Osteoblast (primary cell): Measurements from ENCODE around the gene RNF125. TPM values are rescaled to one million over a fixed set of nuclear protein-coding genes. Genes with fewer than 3 reads are reported as not detected.

Source experiments
- DNase-seq: peaks from one replicate; pipeline ENCODE4 v3.0.0; 2011; ENCODE audit warnings: low spot score, mixed read lengths; ENCODE audit not compliant: insufficient read length; ENCODE audit errors: missing footprints
- H2AFZ ChIP-seq: 2 replicates; pipeline ENCODE4 v1.6.0; 2011; ENCODE audit warnings: mild to moderate bottlenecking, low read length
- H3K27ac ChIP-seq: 2 replicates; pipeline ENCODE4 v1.5.1; 2011; ENCODE audit warnings: mild to moderate bottlenecking, low read depth, low read length, moderate library complexity
- H3K27me3 ChIP-seq: 2 replicates; pipeline ENCODE4 v1.6.0; 2012; ENCODE audit warnings: mild to moderate bottlenecking, control low read depth, inconsistent platforms, low read length, moderate library complexity; ENCODE audit not compliant: insufficient read depth
- H3K36me3 ChIP-seq: 2 replicates; pipeline ENCODE4 v1.5.1; 2011; ENCODE audit warnings: mild to moderate bottlenecking, low read length, control low read depth, moderate library complexity; ENCODE audit not compliant: insufficient read depth
- H3K4me1 ChIP-seq: 2 replicates; pipeline ENCODE4 v1.5.1; 2011; ENCODE audit warnings: mild to moderate bottlenecking, low read length, control low read depth, moderate library complexity; ENCODE audit not compliant: insufficient read depth
- H3K4me2 ChIP-seq: 2 replicates; pipeline ENCODE4 v1.6.0; 2011; ENCODE audit warnings: mild to moderate bottlenecking, low read length; ENCODE audit not compliant: insufficient read depth
- H3K4me3 ChIP-seq: fragments of 200-600 bp; sonication (generic); 3 replicates; pipeline ENCODE4 v1.5.1; 2012; ENCODE audit warnings: mild to moderate bottlenecking, low read length, inconsistent platforms; ENCODE audit not compliant: insufficient read depth
- H3K79me2 ChIP-seq: 2 replicates; pipeline ENCODE4 v1.6.0; 2012; ENCODE audit warnings: mild to moderate bottlenecking, low read length, control low read depth, inconsistent platforms; ENCODE audit not compliant: insufficient read depth
- H3K9me3 ChIP-seq: 2 replicates; pipeline ENCODE4 v1.5.1; 2011; ENCODE audit warnings: low read depth, low read length, control low read depth
- H4K20me1 ChIP-seq: 2 replicates; pipeline ENCODE4 v1.6.0; 2012; ENCODE audit warnings: mild to moderate bottlenecking, low read length, control low read depth; ENCODE audit not compliant: insufficient read depth
- total RNA-seq: library from RNA; depleted of rRNA; stranded (reverse); fragments of >200 nt; gene quantifications from 2 replicates; pipeline ENCODE4 v1.2.3, GENCODE V29; 2012
- TF ChIP-seq, protein P1 (sequence below): IDR thresholded peaks from 2 replicates; pipeline ENCODE4 v1.5.1; 2011; ENCODE audit warnings: mild to moderate bottlenecking, low read depth, low read length, moderate library complexity; ENCODE audit errors: extremely low read depth

RNF125 gene
- total RNA-seq, 1 donor: under 0.01 TPM

DNA sequence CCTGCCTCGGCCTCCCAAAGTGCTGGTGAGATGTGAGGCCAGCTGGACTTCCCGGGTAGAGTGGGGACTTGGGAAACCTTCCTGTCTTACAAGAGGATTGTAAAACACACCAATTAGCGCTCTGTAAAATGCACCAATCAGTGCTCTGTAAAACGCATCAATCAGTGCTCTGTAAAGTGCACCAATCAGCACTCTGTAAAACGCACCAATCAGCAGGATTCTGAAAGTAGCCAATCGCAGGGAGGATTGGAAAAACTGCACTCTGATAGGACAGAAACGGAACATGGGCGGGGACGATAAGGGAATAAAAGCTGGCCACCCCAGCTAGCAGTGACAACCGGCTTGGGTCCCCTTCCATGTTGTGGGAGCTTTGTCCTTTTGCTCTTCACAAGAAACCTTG is 19.0 kb downstream of the RNF125 start:
- H3K27me3 ChIP-seq: no peaks in the 10 kb centered on the region
- H3K27ac ChIP-seq: no peak overlapping the region
- no peaks in the 10 kb centered on the region for H3K9me3 ChIP-seq
- H3K4me2 ChIP-seq: no peak overlapping the region
- H3K79me2 ChIP-seq: no peaks in the 10 kb centered on the region
- no peaks in the 10 kb centered on the region for H4K20me1 ChIP-seq
- H3K4me1 ChIP-seq: no peaks in the 10 kb centered on the region
- H2AFZ ChIP-seq: no peak overlapping the region
- no peaks in the 10 kb centered on the region for H3K36me3 ChIP-seq
- TF ChIP-seq, protein P1, sequence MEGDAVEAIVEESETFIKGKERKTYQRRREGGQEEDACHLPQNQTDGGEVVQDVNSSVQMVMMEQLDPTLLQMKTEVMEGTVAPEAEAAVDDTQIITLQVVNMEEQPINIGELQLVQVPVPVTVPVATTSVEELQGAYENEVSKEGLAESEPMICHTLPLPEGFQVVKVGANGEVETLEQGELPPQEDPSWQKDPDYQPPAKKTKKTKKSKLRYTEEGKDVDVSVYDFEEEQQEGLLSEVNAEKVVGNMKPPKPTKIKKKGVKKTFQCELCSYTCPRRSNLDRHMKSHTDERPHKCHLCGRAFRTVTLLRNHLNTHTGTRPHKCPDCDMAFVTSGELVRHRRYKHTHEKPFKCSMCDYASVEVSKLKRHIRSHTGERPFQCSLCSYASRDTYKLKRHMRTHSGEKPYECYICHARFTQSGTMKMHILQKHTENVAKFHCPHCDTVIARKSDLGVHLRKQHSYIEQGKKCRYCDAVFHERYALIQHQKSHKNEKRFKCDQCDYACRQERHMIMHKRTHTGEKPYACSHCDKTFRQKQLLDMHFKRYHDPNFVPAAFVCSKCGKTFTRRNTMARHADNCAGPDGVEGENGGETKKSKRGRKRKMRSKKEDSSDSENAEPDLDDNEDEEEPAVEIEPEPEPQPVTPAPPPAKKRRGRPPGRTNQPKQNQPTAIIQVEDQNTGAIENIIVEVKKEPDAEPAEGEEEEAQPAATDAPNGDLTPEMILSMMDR: no peak
- H3K4me3 ChIP-seq: no peak overlapping the region
- DNase-seq: no peak

DNA sequence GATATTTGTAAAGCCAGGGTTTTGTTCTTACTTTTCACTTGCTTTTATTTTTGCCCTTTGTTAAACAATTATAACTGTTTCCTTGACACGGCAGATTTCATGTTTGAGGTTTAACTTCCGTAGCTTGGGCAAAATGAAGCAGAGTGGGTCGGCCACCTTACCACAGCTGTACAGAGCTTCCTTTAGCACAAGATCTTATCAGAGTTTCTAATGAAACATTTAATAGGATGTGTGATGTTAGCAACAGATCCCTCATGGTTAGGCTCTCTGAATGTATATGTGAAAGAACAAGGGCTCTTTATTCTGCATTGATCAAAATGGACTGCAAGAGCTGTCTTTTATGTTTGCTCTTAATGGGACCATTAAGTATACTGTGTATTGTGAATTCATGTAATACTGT is 22.3 kb downstream of the RNF125 start:
- no peaks in the 10 kb centered on the region for H3K9me3 ChIP-seq
- H3K79me2 ChIP-seq: no peaks in the 10 kb centered on the region
- no peaks in the 10 kb centered on the region for H3K36me3 ChIP-seq
- H3K4me1 ChIP-seq: no peaks in the 10 kb centered on the region
- no peak overlapping the region for H3K4me2 ChIP-seq
- no peak overlapping the region for H2AFZ ChIP-seq
- DNase-seq: no peak
- no peak overlapping the region for H3K27ac ChIP-seq
- TF ChIP-seq, protein P1: no peak
- no peak overlapping the region for H3K4me3 ChIP-seq
- no peaks in the 10 kb centered on the region for H3K27me3 ChIP-seq
- no peaks in the 10 kb centered on the region for H4K20me1 ChIP-seq

DNA sequence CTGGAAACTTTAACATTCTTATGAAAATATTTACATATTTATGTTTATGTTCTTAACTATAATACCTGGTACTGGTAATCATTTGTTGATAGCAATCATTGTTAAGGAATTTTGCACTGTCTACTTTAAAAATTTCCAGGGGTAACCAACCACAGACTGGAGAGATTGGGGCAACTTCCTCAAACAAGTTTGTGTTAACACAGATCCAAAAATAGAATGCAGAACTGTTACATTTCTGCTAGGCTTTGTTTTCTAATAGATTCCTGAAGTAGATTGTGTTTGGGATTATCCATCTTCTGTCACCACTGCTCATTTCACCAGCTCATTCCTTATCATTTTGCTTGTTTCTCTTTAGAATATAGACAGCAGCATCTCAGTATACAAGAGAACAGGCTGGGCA is 23.7 kb downstream of the RNF125 start:
- no peaks in the 10 kb centered on the region for H3K36me3 ChIP-seq
- H3K4me3 ChIP-seq: no peak overlapping the region
- H3K4me2 ChIP-seq: no peak overlapping the region
- H3K27me3 ChIP-seq: no peaks in the 10 kb centered on the region
- no peaks in the 10 kb centered on the region for H3K9me3 ChIP-seq
- H4K20me1 ChIP-seq: no peaks in the 10 kb centered on the region
- TF ChIP-seq, protein P1: no peak
- no peak for DNase-seq
- no peak overlapping the region for H2AFZ ChIP-seq
- H3K4me1 ChIP-seq: no peaks in the 10 kb centered on the region
- H3K27ac ChIP-seq: no peak overlapping the region
- H3K79me2 ChIP-seq: no peaks in the 10 kb centered on the region

DNA sequence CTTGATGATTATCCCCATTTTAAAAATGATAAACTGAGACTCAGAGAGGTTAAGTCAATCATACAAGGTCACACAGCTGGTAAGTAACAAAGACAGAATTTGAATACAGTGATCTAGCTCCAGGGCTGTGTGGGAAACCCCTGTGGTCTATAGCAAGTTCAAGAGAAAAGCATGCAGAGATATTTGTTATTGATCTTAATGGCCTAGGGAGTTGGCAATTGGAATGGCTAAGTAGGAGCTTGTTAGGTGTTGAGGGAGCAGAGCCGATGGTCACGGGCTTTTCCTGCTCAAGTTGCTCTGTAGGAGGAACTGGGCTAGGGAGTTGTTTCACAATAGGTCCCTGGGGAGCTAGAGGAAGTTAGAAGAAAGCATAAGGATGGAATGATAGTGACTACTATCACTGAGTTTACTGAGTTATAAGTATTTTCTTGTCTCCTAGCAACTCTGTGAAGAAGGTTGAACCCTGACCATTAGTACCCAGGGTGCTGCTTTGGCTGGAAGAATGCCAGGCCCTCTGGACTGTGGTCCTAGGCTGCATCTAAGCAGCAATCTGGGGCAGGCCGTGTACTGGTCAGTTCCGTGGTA is 30.0 kb downstream of the RNF125 start:
- Histone ChIP-seq H3K9me3 (no peaks in the 10 kb centered on the region), H2AFZ (no peak overlapping the region), H3K36me3 (no peaks in the 10 kb centered on the region), H4K20me1 (no peaks in the 10 kb centered on the region), H3K79me2 (no peaks in the 10 kb centered on the region), H3K4me2 (peak overlapping the region; percentile 9), H3K27me3 (no peaks in the 10 kb centered on the region), H3K4me3 (no peak overlapping the region), H3K4me1 (no peaks in the 10 kb centered on the region), H3K27ac (no peak overlapping the region)
- TF ChIP-seq, protein P1: no peak
- DNase-seq: peak; percentile 62
